Liver (tissue), 9 donors: ENCODE results near the gene TACC2. TPM values are rescaled to one million over a fixed set of nuclear protein-coding genes. Genes with fewer than 3 reads are reported as not detected.

Experiments used
- DNase-seq: peaks from one replicate; pipeline ENCODE4 v3.0.0-alpha.2; 2017; ENCODE audit warnings: low spot score
- H3K27ac ChIP-seq, 2 donors: one replicate each; pipeline ENCODE4 v1.7.0; 2013; ENCODE audit warnings: inconsistent platforms in 2 of 2, low read length in 2 of 2, control low read depth in 1 of 2, low read depth in 1 of 2, mild to moderate bottlenecking in 1 of 2
- H3K27me3 ChIP-seq, 4 donors: one replicate each; pipeline versions ENCODE4 v1.6.1 to v1.7.0; 2013; ENCODE audit warnings: low read length in 3 of 4, inconsistent platforms in 1 of 4, mild to moderate bottlenecking in 1 of 4, moderate library complexity in 1 of 4; ENCODE audit not compliant: control insufficient read depth in 4 of 4, insufficient read depth in 4 of 4
- H3K36me3 ChIP-seq, 4 donors: one replicate each; pipeline versions ENCODE4 v1.6.1 to v1.7.0; 2013; ENCODE audit warnings: low read length in 3 of 4, mild to moderate bottlenecking in 3 of 4, low read depth in 1 of 4, moderate library complexity in 1 of 4; ENCODE audit not compliant: control insufficient read depth in 4 of 4, insufficient read depth in 3 of 4
- H3K4me1 ChIP-seq, 4 donors: one replicate each; pipeline versions ENCODE4 v1.6.1 to v1.7.0; 2013; ENCODE audit warnings: low read length in 3 of 4, mild to moderate bottlenecking in 3 of 4, moderate library complexity in 1 of 4; ENCODE audit not compliant: control insufficient read depth in 4 of 4, insufficient read depth in 4 of 4
- H3K4me3 ChIP-seq, 3 donors: one replicate each; pipeline versions ENCODE4 v1.6.1 to v1.7.0; 2013; ENCODE audit warnings: low read length in 3 of 3, control low read depth in 1 of 3, low read depth in 1 of 3, mild to moderate bottlenecking in 1 of 3
- H3K9ac ChIP-seq, 2 donors: one replicate each; pipeline ENCODE4 v1.7.0; 2013; ENCODE audit warnings: low read length in 2 of 2, mild to moderate bottlenecking in 2 of 2, moderate library complexity in 2 of 2, control low read depth in 1 of 2, low read depth in 1 of 2
- H3K9me3 ChIP-seq, 4 donors: one replicate each; pipeline versions ENCODE4 v1.6.1 to v1.7.0; 2013; ENCODE audit warnings: low read length in 3 of 4; ENCODE audit not compliant: control insufficient read depth in 4 of 4
- EGR1 ChIP-seq, 2 donors: IDR thresholded peaks; 2 replicates each; pipeline ENCODE4 v1.6.1; 2016 to 2018; ENCODE audit warnings: antibody characterized with exemption in 2 of 2, low read depth in 2 of 2
- FOXA1 ChIP-seq: IDR thresholded peaks from 2 replicates; pipeline ENCODE4 v1.6.1; 2016; ENCODE audit warnings: antibody characterized with exemption
- FOXA2 ChIP-seq: IDR thresholded peaks from 2 replicates; pipeline ENCODE4 v1.6.1; 2016; ENCODE audit warnings: antibody characterized with exemption
- GABPA ChIP-seq, 2 donors: IDR thresholded peaks in 1 of 2; conservative IDR thresholded peaks in 1 of 2; 2 replicates each; pipeline ENCODE4 v1.6.1; 2016; ENCODE audit warnings: antibody characterized with exemption in 2 of 2, mild to moderate bottlenecking in 1 of 2, moderate library complexity in 1 of 2
- HNF4A ChIP-seq, 2 donors: conservative IDR thresholded peaks; 2 replicates each; pipeline ENCODE4 v1.6.1; 2016; ENCODE audit warnings: antibody characterized with exemption in 2 of 2, mild to moderate bottlenecking in 2 of 2
- HNF4G ChIP-seq: IDR thresholded peaks from 2 replicates; pipeline ENCODE4 v1.6.1; 2016; ENCODE audit warnings: antibody characterized with exemption
- JUND ChIP-seq, 2 donors: IDR thresholded peaks; 2 replicates each; pipeline ENCODE4 v1.6.1; 2016; ENCODE audit warnings: antibody characterized with exemption in 2 of 2
- NR2F2 ChIP-seq: IDR thresholded peaks from 2 replicates; pipeline ENCODE4 v1.6.1; 2016; ENCODE audit warnings: antibody characterized with exemption
- RAD21 ChIP-seq, 2 donors: IDR thresholded peaks; 2 replicates each; pipeline ENCODE4 v1.6.1; 2016; ENCODE audit warnings: antibody characterized with exemption in 2 of 2, mild to moderate bottlenecking in 2 of 2
- SP1 ChIP-seq: IDR thresholded peaks from 2 replicates; pipeline ENCODE4 v1.6.1; 2018; ENCODE audit warnings: antibody characterized with exemption, mild to moderate bottlenecking
- TAF1 ChIP-seq: conservative IDR thresholded peaks from 2 replicates; pipeline ENCODE4 v1.6.1; 2016; ENCODE audit warnings: antibody characterized with exemption, mild to moderate bottlenecking
- YY1 ChIP-seq: IDR thresholded peaks from 2 replicates; pipeline ENCODE4 v1.6.1; 2016; ENCODE audit warnings: antibody characterized with exemption, mild to moderate bottlenecking
- WGBS: extraction: QIAGEN DNeasy Blood & Tissue Kit; methylation state at CpG from one replicate; pipeline ENCODE4 v1.1.7; 2013; 5-methylcytosine and 5-hydroxymethylcytosine counted together
- polyA plus RNA-seq, 2 donors: library from polyadenylated mRNA; stranded (reverse) in 1 of 2; unstranded in 1 of 2; fragments of 200-250 nt in 1 of 2; fragments of >200 nt in 1 of 2; fragmentation: Nextera tagmentation in 1 of 2; extraction: Ambion mirVana in 1 of 2; gene quantifications; one replicate each; pipeline versions ENCODE4 v1.2.1 to v1.2.3, GENCODE V29; 2013 to 2015
- total RNA-seq, 2 donors: library from RNA; depleted of rRNA; stranded (reverse); fragments of >200 nt; gene quantifications; one replicate each; pipeline ENCODE4 v1.2.3, GENCODE V29; 2014
- TF ChIP-seq, protein P1 (sequence below): IDR thresholded peaks from 2 replicates; pipeline ENCODE4 v1.6.1; 2016; ENCODE audit warnings: antibody characterized with exemption
- TF ChIP-seq, protein P2 (sequence below): IDR thresholded peaks from 2 replicates; pipeline ENCODE4 v1.6.1; 2016; ENCODE audit warnings: antibody characterized with exemption, mild to moderate bottlenecking
- TF ChIP-seq, protein P3 (sequence below): IDR thresholded peaks from 2 replicates; pipeline ENCODE4 v1.6.1; 2016; ENCODE audit warnings: antibody characterized with exemption
- TF ChIP-seq, protein P4 (sequence below): fragments of 150-350 bp; IDR thresholded peaks from 2 replicates; pipeline ENCODE4 v1.5.1; 2017; ENCODE audit warnings: improper control_type of control experiment, low read depth, low read length; ENCODE audit not compliant: missing input control
- donor health status: healthy.
- donor health status: healthy.
- donor health status: healthy.
- donor health status: healthy.
- donor health status: healthy.

TACC2 gene
- total and polyA plus RNA-seq, 4 donors: 1.5 to 9.1 (median 7.8) TPM

DNA sequence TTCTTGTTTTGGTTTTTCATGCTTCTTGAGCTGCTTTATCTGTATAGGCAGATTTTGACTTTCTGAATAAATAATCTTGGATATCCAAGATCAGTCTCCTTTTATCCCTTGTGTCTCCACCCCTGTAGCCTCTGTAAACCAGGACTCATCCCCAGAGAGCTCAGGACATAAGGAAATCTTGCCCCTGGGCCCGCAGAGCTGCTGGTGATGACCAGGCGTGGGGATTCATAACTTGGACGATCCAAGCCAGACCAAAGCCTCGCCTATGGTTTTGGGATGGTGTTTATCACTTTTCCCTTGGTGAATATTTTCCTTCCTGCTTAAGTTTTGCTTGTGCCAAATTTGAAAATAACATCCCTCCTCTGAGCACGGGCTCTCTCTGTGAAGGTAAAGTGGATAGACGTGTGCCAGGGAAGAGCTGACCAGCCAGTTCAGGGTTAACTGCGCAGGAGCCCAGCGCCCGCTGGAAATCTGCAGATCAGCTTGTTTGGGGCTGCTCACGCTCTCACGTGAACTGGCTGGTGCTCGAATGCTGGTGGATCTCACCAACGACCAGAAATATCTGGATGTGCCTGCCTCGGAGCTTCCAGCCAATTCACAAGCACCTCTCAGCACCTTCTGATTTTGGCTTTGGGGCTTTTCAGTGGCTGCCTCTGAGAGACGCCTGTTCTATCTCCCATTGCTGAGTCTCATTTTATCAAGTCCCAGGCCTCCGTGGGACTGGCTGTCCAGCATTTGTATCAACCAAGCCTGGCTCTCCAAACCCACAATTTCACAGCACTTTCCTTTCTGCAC lies 150.1 kb downstream of the TACC2 start:
- Histone ChIP-seq H3K4me3 (no peak overlapping the region), H3K36me3 (peaks cover 0 to 6% (median 2%) of the 10 kb centered on the region in 4 donors), H3K9me3 (no peaks in the 10 kb centered on the region), H3K27me3 (no peaks in the 10 kb centered on the region), H3K9ac (no peak overlapping the region), H3K27ac (no peak overlapping the region), H3K4me1 (peaks cover 6 to 17% (median 10%) of the 10 kb centered on the region in 4 donors)
- no peak for DNase-seq
- WGBS: 84% methylated on average over 16 of the region's 16 CpGs
- TF ChIP-seq HNF4G (no peak), NR2F2 (no peak), FOXA2 (no peak), RAD21 (IDR thresholded peaks at IDR 0.05) (no peak), TAF1 (no peak), FOXA1 (no peak)
- TF ChIP-seq, protein P1, sequence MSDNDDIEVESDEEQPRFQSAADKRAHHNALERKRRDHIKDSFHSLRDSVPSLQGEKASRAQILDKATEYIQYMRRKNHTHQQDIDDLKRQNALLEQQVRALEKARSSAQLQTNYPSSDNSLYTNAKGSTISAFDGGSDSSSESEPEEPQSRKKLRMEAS: no peak
- TF ChIP-seq, protein P2, sequence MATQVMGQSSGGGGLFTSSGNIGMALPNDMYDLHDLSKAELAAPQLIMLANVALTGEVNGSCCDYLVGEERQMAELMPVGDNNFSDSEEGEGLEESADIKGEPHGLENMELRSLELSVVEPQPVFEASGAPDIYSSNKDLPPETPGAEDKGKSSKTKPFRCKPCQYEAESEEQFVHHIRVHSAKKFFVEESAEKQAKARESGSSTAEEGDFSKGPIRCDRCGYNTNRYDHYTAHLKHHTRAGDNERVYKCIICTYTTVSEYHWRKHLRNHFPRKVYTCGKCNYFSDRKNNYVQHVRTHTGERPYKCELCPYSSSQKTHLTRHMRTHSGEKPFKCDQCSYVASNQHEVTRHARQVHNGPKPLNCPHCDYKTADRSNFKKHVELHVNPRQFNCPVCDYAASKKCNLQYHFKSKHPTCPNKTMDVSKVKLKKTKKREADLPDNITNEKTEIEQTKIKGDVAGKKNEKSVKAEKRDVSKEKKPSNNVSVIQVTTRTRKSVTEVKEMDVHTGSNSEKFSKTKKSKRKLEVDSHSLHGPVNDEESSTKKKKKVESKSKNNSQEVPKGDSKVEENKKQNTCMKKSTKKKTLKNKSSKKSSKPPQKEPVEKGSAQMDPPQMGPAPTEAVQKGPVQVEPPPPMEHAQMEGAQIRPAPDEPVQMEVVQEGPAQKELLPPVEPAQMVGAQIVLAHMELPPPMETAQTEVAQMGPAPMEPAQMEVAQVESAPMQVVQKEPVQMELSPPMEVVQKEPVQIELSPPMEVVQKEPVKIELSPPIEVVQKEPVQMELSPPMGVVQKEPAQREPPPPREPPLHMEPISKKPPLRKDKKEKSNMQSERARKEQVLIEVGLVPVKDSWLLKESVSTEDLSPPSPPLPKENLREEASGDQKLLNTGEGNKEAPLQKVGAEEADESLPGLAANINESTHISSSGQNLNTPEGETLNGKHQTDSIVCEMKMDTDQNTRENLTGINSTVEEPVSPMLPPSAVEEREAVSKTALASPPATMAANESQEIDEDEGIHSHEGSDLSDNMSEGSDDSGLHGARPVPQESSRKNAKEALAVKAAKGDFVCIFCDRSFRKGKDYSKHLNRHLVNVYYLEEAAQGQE: no peak

DNA sequence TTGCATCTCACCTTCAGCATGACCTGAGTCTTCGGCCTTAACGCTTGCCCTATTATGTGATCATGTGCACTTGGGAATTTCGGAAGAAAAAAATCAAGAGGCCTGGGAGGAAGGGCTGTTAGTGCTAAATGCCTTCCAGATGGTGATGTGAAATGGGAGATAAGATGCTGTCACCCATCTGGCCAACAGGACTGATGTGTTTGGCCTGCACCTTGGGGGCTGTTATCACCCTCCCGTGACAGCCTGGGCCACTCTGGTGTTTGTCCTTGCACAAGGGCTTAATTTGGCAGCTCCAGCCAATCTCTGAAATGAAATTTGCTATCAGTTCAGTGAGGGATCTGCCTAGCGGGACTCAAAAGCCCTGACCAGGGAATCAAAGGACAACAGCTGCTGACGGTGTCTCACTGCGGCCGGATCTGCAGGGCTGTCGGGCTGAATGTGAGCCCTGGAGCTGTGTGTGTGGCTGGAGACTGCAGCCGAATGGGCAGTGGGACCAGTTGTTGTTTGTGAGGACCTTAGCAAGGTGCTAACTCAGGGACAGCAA lies 150.7 kb downstream of the TACC2 start:
- TF ChIP-seq RAD21 (IDR thresholded peaks at IDR 0.05) (no peak), FOXA1 (no peak), SP1 (no peak), HNF4G (no peak), TAF1 (no peak), FOXA2 (no peak), JUND (IDR thresholded peaks at IDR 0.05) (no peak), YY1 (no peak), HNF4A (conservative IDR thresholded peaks at IDR 0.05) (no peak), EGR1 (IDR thresholded peaks at IDR 0.05; ENCODE audit: low read depth in 2 of 2) (no peak), GABPA (IDR thresholded peaks at IDR 0.05 in 1 of 2, conservative IDR thresholded peaks at IDR 0.05 in 1 of 2) (no peak), NR2F2 (no peak)
- TF ChIP-seq, protein P3, sequence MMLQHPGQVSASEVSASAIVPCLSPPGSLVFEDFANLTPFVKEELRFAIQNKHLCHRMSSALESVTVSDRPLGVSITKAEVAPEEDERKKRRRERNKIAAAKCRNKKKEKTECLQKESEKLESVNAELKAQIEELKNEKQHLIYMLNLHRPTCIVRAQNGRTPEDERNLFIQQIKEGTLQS: no peak
- TF ChIP-seq, protein P2: no peak
- TF ChIP-seq, protein P4, sequence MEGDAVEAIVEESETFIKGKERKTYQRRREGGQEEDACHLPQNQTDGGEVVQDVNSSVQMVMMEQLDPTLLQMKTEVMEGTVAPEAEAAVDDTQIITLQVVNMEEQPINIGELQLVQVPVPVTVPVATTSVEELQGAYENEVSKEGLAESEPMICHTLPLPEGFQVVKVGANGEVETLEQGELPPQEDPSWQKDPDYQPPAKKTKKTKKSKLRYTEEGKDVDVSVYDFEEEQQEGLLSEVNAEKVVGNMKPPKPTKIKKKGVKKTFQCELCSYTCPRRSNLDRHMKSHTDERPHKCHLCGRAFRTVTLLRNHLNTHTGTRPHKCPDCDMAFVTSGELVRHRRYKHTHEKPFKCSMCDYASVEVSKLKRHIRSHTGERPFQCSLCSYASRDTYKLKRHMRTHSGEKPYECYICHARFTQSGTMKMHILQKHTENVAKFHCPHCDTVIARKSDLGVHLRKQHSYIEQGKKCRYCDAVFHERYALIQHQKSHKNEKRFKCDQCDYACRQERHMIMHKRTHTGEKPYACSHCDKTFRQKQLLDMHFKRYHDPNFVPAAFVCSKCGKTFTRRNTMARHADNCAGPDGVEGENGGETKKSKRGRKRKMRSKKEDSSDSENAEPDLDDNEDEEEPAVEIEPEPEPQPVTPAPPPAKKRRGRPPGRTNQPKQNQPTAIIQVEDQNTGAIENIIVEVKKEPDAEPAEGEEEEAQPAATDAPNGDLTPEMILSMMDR: no peak
- Histone ChIP-seq H3K27me3 (no peaks in the 10 kb centered on the region), H3K9me3 (no peaks in the 10 kb centered on the region), H3K4me3 (no peak overlapping the region), H3K4me1 (peaks cover 6 to 23% (median 15%) of the 10 kb centered on the region in 4 donors), H3K9ac (no peak overlapping the region), H3K36me3 (peaks cover 0 to 5% (median 2%) of the 10 kb centered on the region in 4 donors), H3K27ac (no peak overlapping the region)
- DNase-seq: no peak
- 79% methylated on average over 10 of the region's 10 CpGs for WGBS
